22Rv1 (cell line): ENCODE results near the gene ANXA3.

Experiments
- CTCF ChIP-seq: fragments of 450-650 bp; IDR thresholded peaks from 2 replicates; pipeline ENCODE4 v1.5.1; 2017; ENCODE audit warnings: mild to moderate bottlenecking
- ZFX ChIP-seq: fragments of 450-650 bp; IDR thresholded peaks from 2 replicates; pipeline ENCODE4 v1.6.1; 2017; ENCODE audit warnings: antibody characterized with exemption, borderline replicate concordance

DNA sequence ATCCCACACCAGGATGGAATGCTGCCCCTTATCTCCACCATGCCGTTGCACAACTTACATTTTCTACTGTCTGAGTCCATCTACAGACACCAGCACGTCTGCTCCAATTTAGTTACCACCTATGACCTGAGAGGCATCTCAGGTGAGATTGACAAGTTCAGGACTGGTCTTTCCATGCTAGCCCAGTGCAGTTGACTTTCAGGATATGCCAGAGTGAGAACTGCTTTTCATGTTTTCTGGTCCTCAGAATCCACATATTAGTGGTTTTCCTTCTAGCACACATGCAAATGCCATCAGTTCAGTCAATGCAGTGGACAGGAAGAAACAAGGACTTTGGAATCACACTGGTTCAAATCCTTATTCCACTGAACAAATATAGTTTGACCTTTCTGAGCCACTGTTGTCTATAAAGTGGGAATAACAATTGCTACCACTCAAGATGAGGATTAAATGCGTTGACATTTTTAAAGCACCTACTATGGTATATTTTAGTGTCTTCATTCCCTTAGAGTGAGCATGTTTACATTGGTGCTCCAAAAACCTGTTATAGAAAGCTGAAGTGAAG lies 38.1 kb upstream of the ANXA3 start:
- TF ChIP-seq CTCF, result no peak
- TF ChIP-seq ZFX, result no peak
